Neural cell (in vitro differentiated cells): ENCODE results near the gene PANK2. TPM values are rescaled to one million over a fixed set of nuclear protein-coding genes. Genes with fewer than 3 reads are reported as not detected.

ENCODE experiments used
- H2AFZ ChIP-seq: fragments of 200-600, 300-800 bp; sonication (generic), shearing (Covaris generic); 2 replicates; pipeline ENCODE4 v1.6.0; 2014; ENCODE audit warnings: low read depth, mild to moderate bottlenecking, antibody characterized with exemption, low read length, moderate library complexity
- H3F3A ChIP-seq: fragments of 200-600 bp; shearing (Covaris generic); 2 replicates; pipeline ENCODE4 v1.6.1; 2016; ENCODE audit warnings: mild to moderate bottlenecking, moderate library complexity, mixed read lengths, antibody characterized with exemption, low read length; ENCODE audit not compliant: insufficient read depth, poor library complexity, severe bottlenecking
- H3K27ac ChIP-seq: fragments of 200-600, 300-800 bp; sonication (generic), shearing (Covaris generic); 2 replicates; pipeline ENCODE4 v1.5.1; 2014; ENCODE audit warnings: mild to moderate bottlenecking, low read length, moderate library complexity
- H3K27me3 ChIP-seq: fragments of 300-800, 200-600 bp; sonication (generic), shearing (Covaris generic); 2 replicates; pipeline ENCODE4 v1.6.0; 2014; ENCODE audit warnings: mild to moderate bottlenecking, low read depth, low read length, moderate library complexity; ENCODE audit not compliant: insufficient read depth
- H3K36me3 ChIP-seq: fragments of 300-800, 200-600 bp; sonication (generic), shearing (Covaris generic); 2 replicates; pipeline ENCODE4 v1.5.1; 2014; ENCODE audit warnings: mild to moderate bottlenecking, antibody characterized with exemption, low read length, moderate library complexity; ENCODE audit not compliant: insufficient read depth
- H3K4me2 ChIP-seq: fragments of 300-800, 200-600 bp; sonication (generic), shearing (Covaris generic); 2 replicates; pipeline ENCODE4 v1.6.0; 2014; ENCODE audit warnings: mild to moderate bottlenecking, low read length
- H3K4me3 ChIP-seq: fragments of 300-800, 200-600 bp; sonication (generic), shearing (Covaris generic); 2 replicates; pipeline ENCODE4 v1.5.1; 2014; ENCODE audit warnings: mild to moderate bottlenecking, low read length, moderate library complexity
- H3K79me2 ChIP-seq: fragments of 200-600 bp; shearing (Covaris generic); replicated peaks from 2 replicates; pipeline ENCODE4 v1.6.0; 2014; ENCODE audit warnings: mild to moderate bottlenecking, low read length, moderate library complexity; ENCODE audit not compliant: insufficient read depth
- H3K9ac ChIP-seq: fragments of 300-800, 200-600 bp; sonication (generic), shearing (Covaris generic); 2 replicates; pipeline ENCODE4 v1.6.1; 2016; ENCODE audit warnings: mild to moderate bottlenecking, low read length, mixed read lengths
- H3K9me2 ChIP-seq: fragments of 200-600 bp; shearing (Covaris generic); 2 replicates; pipeline ENCODE4 v1.6.1; 2016; ENCODE audit warnings: mild to moderate bottlenecking, low read length, mixed read lengths; ENCODE audit not compliant: insufficient read depth
- H3K9me3 ChIP-seq: fragments of 200-600, 300-800 bp; sonication (generic), shearing (Covaris generic); 2 replicates; pipeline ENCODE4 v1.6.1; 2016; ENCODE audit warnings: mild to moderate bottlenecking, mixed run types, low read length, moderate library complexity, mixed read lengths
- H4K20me1 ChIP-seq: fragments of 200-600 bp; shearing (Covaris generic); 2 replicates; pipeline ENCODE4 v1.6.1; 2016; ENCODE audit warnings: mild to moderate bottlenecking, mixed run types; ENCODE audit not compliant: insufficient read depth
- CTCF ChIP-seq: fragments of 450-650 bp; IDR thresholded peaks from 2 replicates; pipeline ENCODE4 v1.5.1; 2014; ENCODE audit warnings: antibody characterized with exemption, mild to moderate bottlenecking, moderate library complexity; ENCODE audit not compliant: poor library complexity, severe bottlenecking
- EP300 ChIP-seq: fragments of 450-650 bp; conservative IDR thresholded peaks from 2 replicates; pipeline ENCODE4 v1.6.1; 2014; ENCODE audit warnings: antibody characterized with exemption, mild to moderate bottlenecking, moderate library complexity; ENCODE audit not compliant: poor library complexity, severe bottlenecking
- EZH2 ChIP-seq: fragments of 200-600, 300-800 bp; shearing (Covaris generic), sonication (generic); IDR thresholded peaks from 2 replicates; pipeline ENCODE4 v1.6.1; 2014; ENCODE audit warnings: antibody characterized with exemption, low read length, borderline replicate concordance, mild to moderate bottlenecking; ENCODE audit not compliant: insufficient read depth, poor library complexity, severe bottlenecking
- MXI1 ChIP-seq: fragments of 450-650 bp; conservative IDR thresholded peaks from 2 replicates; pipeline ENCODE4 v1.6.1; 2014; ENCODE audit warnings: antibody characterized with exemption, mild to moderate bottlenecking; ENCODE audit not compliant: poor library complexity, severe bottlenecking
- POLR2AphosphoS5 ChIP-seq: IDR thresholded peaks from 2 replicates; pipeline ENCODE4 v1.6.1; 2012
- RAD21 ChIP-seq: fragments of 450-650 bp; conservative IDR thresholded peaks from 2 replicates; pipeline ENCODE4 v1.6.1; 2014; ENCODE audit warnings: antibody characterized with exemption, mild to moderate bottlenecking, moderate library complexity
- REST ChIP-seq: IDR thresholded peaks from 2 replicates; pipeline ENCODE4 v1.6.1; 2012; ENCODE audit warnings: borderline replicate concordance
- SMC3 ChIP-seq: fragments of 450-650 bp; conservative IDR thresholded peaks from 2 replicates; pipeline ENCODE4 v1.6.1; 2014; ENCODE audit warnings: antibody characterized with exemption, mild to moderate bottlenecking, moderate library complexity; ENCODE audit not compliant: poor library complexity
- TAF1 ChIP-seq: IDR thresholded peaks from 2 replicates; pipeline ENCODE4 v1.6.1; 2012; ENCODE audit warnings: low read depth
- polyA plus RNA-seq: library from polyadenylated mRNA; depleted of rRNA; stranded (reverse); fragments of >200 nt; gene quantifications from 2 replicates; pipeline ENCODE4 v1.2.3, GENCODE V29; 2014

Gene PANK2
- polyA plus RNA-seq, 1 donor from 2014 or later: 41.7 TPM

- Histone ChIP-seq H3K9me2 (no peaks in the 10 kb centered on the region), H3K9ac (no peak overlapping the region), H2AFZ (no peak overlapping the region), H3K27ac (no peak overlapping the region), H4K20me1 (no peaks in the 10 kb centered on the region), H3K79me2 (peaks cover 8% of the 10 kb centered on the region), H3K36me3 (no peaks in the 10 kb centered on the region), H3K9me3 (no peaks in the 10 kb centered on the region), H3K4me3 (no peak overlapping the region), H3K4me2 (no peak overlapping the region), H3K27me3 (no peaks in the 10 kb centered on the region), H3F3A (no peaks in the 10 kb centered on the region)
- TF ChIP-seq REST (no peak), RAD21 (no peak), EZH2 (no peak), POLR2AphosphoS5 (no peak), EP300 (no peak), CTCF (no peak), SMC3 (no peak), MXI1 (no peak), TAF1 (no peak)
Measured at GRCh38 chr20:3848565-3848964, 40.6 kb upstream of the PANK2 start.

- Histone ChIP-seq H4K20me1 (no peaks in the 10 kb centered on the region), H3K36me3 (no peaks in the 10 kb centered on the region), H3K27ac (no peak overlapping the region), H3K27me3 (no peaks in the 10 kb centered on the region), H3K9me2 (no peaks in the 10 kb centered on the region), H3K9me3 (no peaks in the 10 kb centered on the region), H3K79me2 (no peaks in the 10 kb centered on the region), H3K4me3 (no peak overlapping the region), H2AFZ (no peak overlapping the region), H3F3A (no peaks in the 10 kb centered on the region), H3K9ac (no peak overlapping the region), H3K4me2 (no peak overlapping the region)
- TF ChIP-seq EZH2 (no peak), SMC3 (no peak), MXI1 (no peak), REST (no peak), TAF1 (no peak), EP300 (no peak), POLR2AphosphoS5 (no peak), RAD21 (no peak), CTCF (no peak)
Measured at GRCh38 chr20:3854462-3854871, 34.7 kb upstream of the PANK2 start.
